ENCODE measurements around the gene HBD.

HBD gene

GRCh38 chr11:5203366-5203765 is 30.9 kb downstream of the HBD start:
- no peaks in the 10 kb centered on the region for H3K4me1 ChIP-seq (ENCODE audit: control insufficient read depth in 2 of 2, insufficient read depth in 1 of 2, low read depth in 1 of 2, low read length in 2 of 2)
- H3K36me3 ChIP-seq (replicated peaks in 1 of 2; ENCODE audit: control insufficient read depth in 2 of 2, insufficient read depth in 2 of 2, low read length in 2 of 2), result no peaks in the 10 kb centered on the region
- H3K14ac ChIP-seq (ENCODE audit: low read length), result no peak overlapping the region
- H3K9ac ChIP-seq (ENCODE audit: low read depth, low read length, poor library complexity), result no peak overlapping the region
- no peaks in the 10 kb centered on the region for H3K79me1 ChIP-seq (ENCODE audit: low read depth, low read length)
- no peaks in the 10 kb centered on the region for H3K9me3 ChIP-seq (replicated peaks in 1 of 2; ENCODE audit: control insufficient read depth in 2 of 2, insufficient read depth in 1 of 2, low read depth in 1 of 2, low read length in 2 of 2)
- no peak overlapping the region for H3K23ac ChIP-seq (ENCODE audit: low read depth, low read length, poor library complexity)
- no peak overlapping the region for H3K27ac ChIP-seq (replicated peaks; ENCODE audit: low read length)
- H4K91ac ChIP-seq (ENCODE audit: low read depth, low read length, poor library complexity), result no peak overlapping the region
- no peak overlapping the region for H4K8ac ChIP-seq (ENCODE audit: low read depth, low read length)
- no peaks in the 10 kb centered on the region for H3K27me3 ChIP-seq (ENCODE audit: control insufficient read depth in 3 of 3, insufficient read depth in 3 of 3, low read depth in 1 of 3, low read length in 3 of 3)
- no peak overlapping the region for H2BK5ac ChIP-seq (ENCODE audit: low read length)
- H3K18ac ChIP-seq (ENCODE audit: low read length), result no peak overlapping the region
- no peak overlapping the region for H3K4ac ChIP-seq (ENCODE audit: low read length)
- H3K4me2 ChIP-seq (ENCODE audit: insufficient read depth, low read length, poor library complexity, severe bottlenecking), result no peak overlapping the region
- H2BK120ac ChIP-seq (ENCODE audit: low read depth, low read length), result no peak overlapping the region
- no peak overlapping the region for H2BK12ac ChIP-seq (ENCODE audit: low read length)
- no peak overlapping the region for H2AFZ ChIP-seq (ENCODE audit: low read length)
- no peak for DNase-seq (ENCODE audit: low spot score)
- H3K4me3 ChIP-seq (ENCODE audit: low read length in 2 of 2), result no peak overlapping the region
- WGBS, 2 donors (ENCODE audit: extremely low coverage in 2 of 2, insufficient read length in 2 of 2, insufficient replicate concordance in 1 of 2), result no CpG with 5 or more reads among the region's 2 CpGs
- H2AK5ac ChIP-seq (ENCODE audit: low read depth, low read length), result no peak overlapping the region
- no peak overlapping the region for H2BK15ac ChIP-seq (ENCODE audit: low read length)

- H2BK15ac ChIP-seq (ENCODE audit: low read length), result no peak within 1 kb of the TSS
- H3K23ac ChIP-seq (ENCODE audit: low read depth, low read length, poor library complexity), result no peak within 1 kb of the TSS
- H4K8ac ChIP-seq (ENCODE audit: low read depth, low read length), result no peak within 1 kb of the TSS
- H3K36me3 ChIP-seq (replicated peaks in 1 of 2; ENCODE audit: control insufficient read depth in 2 of 2, insufficient read depth in 2 of 2, low read length in 2 of 2), result no peaks in the 10 kb centered on the region
- H3K27ac ChIP-seq (replicated peaks; ENCODE audit: low read length), result no peak within 1 kb of the TSS
- H3K79me1 ChIP-seq (ENCODE audit: low read depth, low read length), result no peaks in the 10 kb centered on the region
- no peak within 1 kb of the TSS for H3K4me2 ChIP-seq (ENCODE audit: insufficient read depth, low read length, poor library complexity, severe bottlenecking)
- H3K27me3 ChIP-seq (ENCODE audit: control insufficient read depth in 3 of 3, insufficient read depth in 3 of 3, low read depth in 1 of 3, low read length in 3 of 3), result no peaks in the 10 kb centered on the region
- H2BK5ac ChIP-seq (ENCODE audit: low read length), result no peak within 1 kb of the TSS
- H3K9me3 ChIP-seq (replicated peaks in 1 of 2; ENCODE audit: control insufficient read depth in 2 of 2, insufficient read depth in 1 of 2, low read depth in 1 of 2, low read length in 2 of 2), result no peaks in the 10 kb centered on the region
- no peaks in the 10 kb centered on the region for H3K4me1 ChIP-seq (ENCODE audit: control insufficient read depth in 2 of 2, insufficient read depth in 1 of 2, low read depth in 1 of 2, low read length in 2 of 2)
- H3K9ac ChIP-seq (ENCODE audit: low read depth, low read length, poor library complexity), result no peak within 1 kb of the TSS
- no peak within 1 kb of the TSS for H3K4ac ChIP-seq (ENCODE audit: low read length)
- no peak within 1 kb of the TSS for H2AK5ac ChIP-seq (ENCODE audit: low read depth, low read length)
- no peak within 1 kb of the TSS for H2BK12ac ChIP-seq (ENCODE audit: low read length)
- no peak within 1 kb of the TSS for H3K18ac ChIP-seq (ENCODE audit: low read length)
- H3K4me3 ChIP-seq (ENCODE audit: low read length in 2 of 2), result peak within 1 kb of the TSS in 1 of 2 donors; percentile 19
- H4K91ac ChIP-seq (ENCODE audit: low read depth, low read length, poor library complexity), result no peak within 1 kb of the TSS
- no peak within 1 kb of the TSS for H2AFZ ChIP-seq (ENCODE audit: low read length)
- no peak within 1 kb of the TSS for H3K14ac ChIP-seq (ENCODE audit: low read length)
- H2BK120ac ChIP-seq (ENCODE audit: low read depth, low read length), result no peak within 1 kb of the TSS
- no peak for DNase-seq (ENCODE audit: low spot score)
- WGBS, 2 donors (ENCODE audit: extremely low coverage in 2 of 2, insufficient read length in 2 of 2, insufficient replicate concordance in 1 of 2), result no CpG with 5 or more reads among the region's 1 CpG
Measured at GRCh38 chr11:5200582-5200981, 33.7 kb downstream of the HBD start, which contains the start of gene OR51V1. Gene OR51V1 (minus strand): TSS chr11:5200682. CDS start chr11:5200682, 0 bp downstream.

GRCh38 chr11:5198285-5198684 is 36.0 kb downstream of the HBD start:
- H4K91ac ChIP-seq (ENCODE audit: low read depth, low read length, poor library complexity), result no peak overlapping the region
- no peak overlapping the region for H3K9ac ChIP-seq (ENCODE audit: low read depth, low read length, poor library complexity)
- H3K4me2 ChIP-seq (ENCODE audit: insufficient read depth, low read length, poor library complexity, severe bottlenecking), result no peak overlapping the region
- H2BK120ac ChIP-seq (ENCODE audit: low read depth, low read length), result no peak overlapping the region
- H3K4me1 ChIP-seq (ENCODE audit: control insufficient read depth in 2 of 2, insufficient read depth in 1 of 2, low read depth in 1 of 2, low read length in 2 of 2), result no peaks in the 10 kb centered on the region
- H3K36me3 ChIP-seq (replicated peaks in 1 of 2; ENCODE audit: control insufficient read depth in 2 of 2, insufficient read depth in 2 of 2, low read length in 2 of 2), result no peaks in the 10 kb centered on the region
- no peak overlapping the region for H2AFZ ChIP-seq (ENCODE audit: low read length)
- no peak for DNase-seq (ENCODE audit: low spot score)
- no peak overlapping the region for H2AK5ac ChIP-seq (ENCODE audit: low read depth, low read length)
- H3K79me1 ChIP-seq (ENCODE audit: low read depth, low read length), result no peaks in the 10 kb centered on the region
- H2BK5ac ChIP-seq (ENCODE audit: low read length), result no peak overlapping the region
- no peak overlapping the region for H2BK15ac ChIP-seq (ENCODE audit: low read length)
- no peaks in the 10 kb centered on the region for H3K27me3 ChIP-seq (ENCODE audit: control insufficient read depth in 3 of 3, insufficient read depth in 3 of 3, low read depth in 1 of 3, low read length in 3 of 3)
- H3K14ac ChIP-seq (ENCODE audit: low read length), result no peak overlapping the region
- H3K18ac ChIP-seq (ENCODE audit: low read length), result no peak overlapping the region
- H4K8ac ChIP-seq (ENCODE audit: low read depth, low read length), result no peak overlapping the region
- no peak overlapping the region for H3K23ac ChIP-seq (ENCODE audit: low read depth, low read length, poor library complexity)
- no peak overlapping the region for H2BK12ac ChIP-seq (ENCODE audit: low read length)
- no peaks in the 10 kb centered on the region for H3K9me3 ChIP-seq (replicated peaks in 1 of 2; ENCODE audit: control insufficient read depth in 2 of 2, insufficient read depth in 1 of 2, low read depth in 1 of 2, low read length in 2 of 2)
- no peak overlapping the region for H3K4me3 ChIP-seq (ENCODE audit: low read length in 2 of 2)
- no peak overlapping the region for H3K27ac ChIP-seq (replicated peaks; ENCODE audit: low read length)
- no peak overlapping the region for H3K4ac ChIP-seq (ENCODE audit: low read length)

- Histone ChIP-seq H3K18ac (ENCODE audit: low read length) (no peak overlapping the region), H3K27me3 (ENCODE audit: control insufficient read depth in 3 of 3, insufficient read depth in 3 of 3, low read depth in 1 of 3, low read length in 3 of 3) (no peaks in the 10 kb centered on the region), H2BK15ac (ENCODE audit: low read length) (no peak overlapping the region), H4K8ac (ENCODE audit: low read depth, low read length) (no peak overlapping the region), H3K4me1 (ENCODE audit: control insufficient read depth in 2 of 2, insufficient read depth in 1 of 2, low read depth in 1 of 2, low read length in 2 of 2) (no peaks in the 10 kb centered on the region), H3K4me2 (ENCODE audit: insufficient read depth, low read length, poor library complexity, severe bottlenecking) (no peak overlapping the region), H2BK12ac (ENCODE audit: low read length) (no peak overlapping the region), H3K9me3 (replicated peaks in 1 of 2; ENCODE audit: control insufficient read depth in 2 of 2, insufficient read depth in 1 of 2, low read depth in 1 of 2, low read length in 2 of 2) (peaks cover 0 to under 1% of the 10 kb centered on the region in 2 donors), H4K91ac (ENCODE audit: low read depth, low read length, poor library complexity) (no peak overlapping the region), H2AFZ (ENCODE audit: low read length) (no peak overlapping the region), H2BK5ac (ENCODE audit: low read length) (no peak overlapping the region), H2AK5ac (ENCODE audit: low read depth, low read length) (no peak overlapping the region), H3K79me1 (ENCODE audit: low read depth, low read length) (no peaks in the 10 kb centered on the region), H3K4me3 (ENCODE audit: low read length in 2 of 2) (no peak overlapping the region), H2BK120ac (ENCODE audit: low read depth, low read length) (no peak overlapping the region), H3K4ac (ENCODE audit: low read length) (no peak overlapping the region), H3K9ac (ENCODE audit: low read depth, low read length, poor library complexity) (no peak overlapping the region), H3K14ac (ENCODE audit: low read length) (no peak overlapping the region), H3K36me3 (replicated peaks in 1 of 2; ENCODE audit: control insufficient read depth in 2 of 2, insufficient read depth in 2 of 2, low read length in 2 of 2) (no peaks in the 10 kb centered on the region), H3K27ac (replicated peaks; ENCODE audit: low read length) (no peak overlapping the region), H3K23ac (ENCODE audit: low read depth, low read length, poor library complexity) (no peak overlapping the region)
- WGBS, 2 donors (ENCODE audit: extremely low coverage in 2 of 2, insufficient read length in 2 of 2, insufficient replicate concordance in 1 of 2), result no CpG with 5 or more reads among the region's 3 CpGs
- DNase-seq (ENCODE audit: low spot score), result no peak
Measured at GRCh38 chr11:5197536-5197935, 36.7 kb downstream of the HBD start.
